ENCODE results near the gene RBM25. TPM values are rescaled to one million over a fixed set of nuclear protein-coding genes. Genes with fewer than 3 reads are reported as not detected.
"Not testable (repeated sequence)": the region's sequence is repeated elsewhere in the genome, so short reads cannot be mapped to it uniquely, and the experiment has no call there.

RBM25 gene
- total and polyA plus RNA-seq, 11 donors: 13.1 to 49.2 (median 36.6) TPM

- intact Hi-C loops (cut with DNase I): loop anchor here in 3 of 10 donors (1.0 to 2.0 kb wide), 2 partner anchors 31 kb away; partner anchors contain the start of gene RBM25 (in 3 of the 3)
- ATAC-seq (no peak), DNase-seq (no peak)
- H3K27ac ChIP-seq: peak overlapping the region in 5 of 12 donors; percentile 3 to 92 (median 75)
- WGBS, 4 donors: 43 to 50% (median 46%) methylated on average over 3 of the region's 3 CpGs
- no peaks in the 10 kb centered on the region for H3K9me3 ChIP-seq
- H3K36me3 ChIP-seq: peaks cover 0 to 20% (median 15%) of the 10 kb centered on the region in 9 donors
- H3K4me3 ChIP-seq: peak overlapping the region in 10 of 12 donors; percentile 10 to 98 (median 80)
- no peaks in the 10 kb centered on the region for H3K27me3 ChIP-seq
- TF ChIP-seq, protein P1, sequence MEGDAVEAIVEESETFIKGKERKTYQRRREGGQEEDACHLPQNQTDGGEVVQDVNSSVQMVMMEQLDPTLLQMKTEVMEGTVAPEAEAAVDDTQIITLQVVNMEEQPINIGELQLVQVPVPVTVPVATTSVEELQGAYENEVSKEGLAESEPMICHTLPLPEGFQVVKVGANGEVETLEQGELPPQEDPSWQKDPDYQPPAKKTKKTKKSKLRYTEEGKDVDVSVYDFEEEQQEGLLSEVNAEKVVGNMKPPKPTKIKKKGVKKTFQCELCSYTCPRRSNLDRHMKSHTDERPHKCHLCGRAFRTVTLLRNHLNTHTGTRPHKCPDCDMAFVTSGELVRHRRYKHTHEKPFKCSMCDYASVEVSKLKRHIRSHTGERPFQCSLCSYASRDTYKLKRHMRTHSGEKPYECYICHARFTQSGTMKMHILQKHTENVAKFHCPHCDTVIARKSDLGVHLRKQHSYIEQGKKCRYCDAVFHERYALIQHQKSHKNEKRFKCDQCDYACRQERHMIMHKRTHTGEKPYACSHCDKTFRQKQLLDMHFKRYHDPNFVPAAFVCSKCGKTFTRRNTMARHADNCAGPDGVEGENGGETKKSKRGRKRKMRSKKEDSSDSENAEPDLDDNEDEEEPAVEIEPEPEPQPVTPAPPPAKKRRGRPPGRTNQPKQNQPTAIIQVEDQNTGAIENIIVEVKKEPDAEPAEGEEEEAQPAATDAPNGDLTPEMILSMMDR (IDR thresholded peaks at IDR 0.05): no peak
- no peak for TF ChIP-seq POLR2A (IDR thresholded peaks at IDR 0.05)
- peaks cover 0 to 34% (median 16%) of the 10 kb centered on the region in 12 donors for H3K4me1 ChIP-seq
These were observed 30.8 kb upstream of the RBM25 start for GRCh38 chr14:73027546-73027945.

GRCh38 chr14:73027984-73028383 lies 30.4 kb upstream of the RBM25 start:
- TF ChIP-seq POLR2A (IDR thresholded peaks at IDR 0.05): no peak
- TF ChIP-seq, protein P1 (IDR thresholded peaks at IDR 0.05): no peak
- H3K27ac ChIP-seq: no peak overlapping the region
- no peak for ATAC-seq
- H3K36me3 ChIP-seq: peaks cover 0 to 16% (median 12%) of the 10 kb centered on the region in 9 donors
- intact Hi-C loops (cut with DNase I): loop anchor here in 3 of 10 donors (1.0 to 2.0 kb wide), 2 partner anchors 30 to 31 kb away; partner anchors contain the start of gene RBM25 (in 3 of the 3)
- peaks cover 0 to 30% (median 13%) of the 10 kb centered on the region in 12 donors for H3K4me1 ChIP-seq
- no peak for DNase-seq
- no peaks in the 10 kb centered on the region for H3K27me3 ChIP-seq
- no peaks in the 10 kb centered on the region for H3K9me3 ChIP-seq
- H3K4me3 ChIP-seq: no peak overlapping the region

GRCh38 chr14:73036706-73037450 lies 21.5 kb upstream of the RBM25 start:
- H3K27ac ChIP-seq; intact Hi-C loops (cut with DNase I); H3K27me3 ChIP-seq; H3K4me3 ChIP-seq; H3K4me1 ChIP-seq; H3K9me3 ChIP-seq; DNase-seq; ATAC-seq; H3K36me3 ChIP-seq: not testable (repeated sequence)
- 90 to 93% (median 92%) methylated on average over 9 of the region's 9 CpGs for WGBS, 4 donors

- 95 to 100% (median 97%) methylated on average over 1 of the region's 1 CpG for WGBS, 4 donors
- TF ChIP-seq, protein P1 (IDR thresholded peaks at IDR 0.05): no peak
- no peak for TF ChIP-seq POLR2A (IDR thresholded peaks at IDR 0.05)
- no peak for DNase-seq
- no peak overlapping the region for H3K4me3 ChIP-seq
- H3K27ac ChIP-seq: no peak overlapping the region
- ATAC-seq: no peak
- no peaks in the 10 kb centered on the region for H3K4me1 ChIP-seq
- H3K36me3 ChIP-seq: no peaks in the 10 kb centered on the region
- intact Hi-C loops (cut with DNase I): no loop called here
- no peaks in the 10 kb centered on the region for H3K9me3 ChIP-seq
- H3K27me3 ChIP-seq: no peaks in the 10 kb centered on the region
These were observed 10.5 kb upstream of the RBM25 start for GRCh38 chr14:73047808-73048207.
